Thyroid gland (tissue), 4 donors: ENCODE results near the gene MRC2.

Experiments used
- POLR2A ChIP-seq, 2 donors: fragments of 450-650 bp; IDR thresholded peaks; one replicate each; pipeline ENCODE4 v1.6.1; 2017; ENCODE audit warnings: antibody characterized with exemption in 2 of 2, mild to moderate bottlenecking in 2 of 2, moderate library complexity in 1 of 2
- TF ChIP-seq, protein P1 (sequence below), 6 experiments: fragments of 200-600 bp in 3 of 6; fragments of 450-650 bp in 3 of 6; sonication (generic) in 3 of 6; IDR thresholded peaks; one replicate each; pipeline ENCODE4 v1.5.1; 2016 to 2019; ENCODE audit warnings: antibody characterized with exemption in 6 of 6, mild to moderate bottlenecking in 2 of 6, inconsistent platforms in 1 of 6, moderate library complexity in 1 of 6

- TF ChIP-seq, protein P1, sequence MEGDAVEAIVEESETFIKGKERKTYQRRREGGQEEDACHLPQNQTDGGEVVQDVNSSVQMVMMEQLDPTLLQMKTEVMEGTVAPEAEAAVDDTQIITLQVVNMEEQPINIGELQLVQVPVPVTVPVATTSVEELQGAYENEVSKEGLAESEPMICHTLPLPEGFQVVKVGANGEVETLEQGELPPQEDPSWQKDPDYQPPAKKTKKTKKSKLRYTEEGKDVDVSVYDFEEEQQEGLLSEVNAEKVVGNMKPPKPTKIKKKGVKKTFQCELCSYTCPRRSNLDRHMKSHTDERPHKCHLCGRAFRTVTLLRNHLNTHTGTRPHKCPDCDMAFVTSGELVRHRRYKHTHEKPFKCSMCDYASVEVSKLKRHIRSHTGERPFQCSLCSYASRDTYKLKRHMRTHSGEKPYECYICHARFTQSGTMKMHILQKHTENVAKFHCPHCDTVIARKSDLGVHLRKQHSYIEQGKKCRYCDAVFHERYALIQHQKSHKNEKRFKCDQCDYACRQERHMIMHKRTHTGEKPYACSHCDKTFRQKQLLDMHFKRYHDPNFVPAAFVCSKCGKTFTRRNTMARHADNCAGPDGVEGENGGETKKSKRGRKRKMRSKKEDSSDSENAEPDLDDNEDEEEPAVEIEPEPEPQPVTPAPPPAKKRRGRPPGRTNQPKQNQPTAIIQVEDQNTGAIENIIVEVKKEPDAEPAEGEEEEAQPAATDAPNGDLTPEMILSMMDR (IDR thresholded peaks at IDR 0.05), result no peak
- TF ChIP-seq POLR2A (IDR thresholded peaks at IDR 0.05), result no peak
These were observed 38.8 kb downstream of the MRC2 start for GRCh38 chr17:62666061-62666800.
